CD4-positive, alpha-beta T cell treated with Interleukin-12 subunit alpha and Interleukin-12 subunit beta, for 1 hour (primary cell): Measurements from ENCODE around the gene SAMD8.
"Not testable (repeated sequence)": the region's sequence is repeated elsewhere in the genome, so short reads cannot be mapped to it uniquely, and the experiment has no call there.

Experiments
- DNase-seq: peaks from one replicate; pipeline ENCODE4 v3.0.0-alpha.2; 2020

Gene SAMD8

DNA sequence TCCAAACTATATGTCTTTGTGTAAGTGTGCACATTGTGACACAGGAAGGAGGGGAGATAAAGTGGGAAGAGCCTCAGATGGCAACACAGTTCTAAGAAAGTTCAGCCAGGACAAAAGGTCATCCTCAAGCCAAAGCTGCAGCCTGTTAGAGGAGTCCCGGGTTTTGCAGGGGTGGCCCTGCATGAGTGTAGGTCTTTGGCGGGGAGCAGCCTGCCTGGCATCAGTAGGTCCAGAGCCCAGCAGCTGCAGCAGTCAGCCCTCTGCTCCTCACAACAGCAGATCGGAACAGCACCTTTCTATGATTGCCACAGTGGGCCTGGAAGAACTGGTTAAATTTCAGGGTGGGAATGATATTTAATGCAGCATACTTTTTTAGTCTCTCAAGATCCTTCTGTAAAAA, 85.6 kb downstream of the SAMD8 start:
- DNase-seq, result no peak

DNA sequence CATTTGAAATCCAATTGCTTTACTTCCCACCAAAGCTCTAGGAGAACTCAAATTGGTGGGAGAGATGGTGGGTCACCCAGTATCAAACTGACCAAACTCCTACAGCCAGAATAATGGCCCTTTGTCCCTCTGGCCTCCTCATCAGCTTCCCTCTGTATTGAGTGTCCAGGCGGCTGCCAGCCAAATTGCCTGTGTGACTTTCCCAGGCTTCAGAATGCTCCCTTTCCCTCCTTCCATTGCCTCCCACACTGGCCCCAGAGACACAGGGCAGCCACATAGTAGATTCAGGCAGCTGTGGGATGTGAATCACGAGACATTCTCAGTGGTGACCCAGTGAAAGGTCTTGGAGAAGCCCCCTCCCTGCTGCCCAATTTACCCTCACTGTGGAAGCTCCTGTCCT, 86.5 kb downstream of the SAMD8 start:
- no peak for DNase-seq

DNA sequence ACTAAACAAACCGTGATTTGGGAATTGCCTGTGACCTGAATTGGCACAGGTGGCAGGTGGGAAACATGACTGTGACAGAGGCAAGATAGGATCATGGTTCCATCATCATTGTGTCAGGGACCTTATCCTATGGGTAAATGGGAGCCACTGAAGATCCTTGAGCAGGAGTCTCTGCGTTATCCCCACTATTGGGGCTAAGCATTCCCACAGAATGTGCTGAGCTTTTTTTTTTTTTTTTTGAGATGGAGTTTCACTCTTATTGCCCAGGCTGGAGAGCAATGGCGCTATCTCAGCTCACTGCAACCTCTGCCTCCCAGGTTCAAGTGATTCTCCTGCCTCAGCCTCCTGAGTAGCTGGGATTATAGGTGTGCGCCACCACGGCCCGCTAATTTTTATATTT, 88.5 kb downstream of the SAMD8 start:
- not testable (repeated sequence) for DNase-seq

DNA sequence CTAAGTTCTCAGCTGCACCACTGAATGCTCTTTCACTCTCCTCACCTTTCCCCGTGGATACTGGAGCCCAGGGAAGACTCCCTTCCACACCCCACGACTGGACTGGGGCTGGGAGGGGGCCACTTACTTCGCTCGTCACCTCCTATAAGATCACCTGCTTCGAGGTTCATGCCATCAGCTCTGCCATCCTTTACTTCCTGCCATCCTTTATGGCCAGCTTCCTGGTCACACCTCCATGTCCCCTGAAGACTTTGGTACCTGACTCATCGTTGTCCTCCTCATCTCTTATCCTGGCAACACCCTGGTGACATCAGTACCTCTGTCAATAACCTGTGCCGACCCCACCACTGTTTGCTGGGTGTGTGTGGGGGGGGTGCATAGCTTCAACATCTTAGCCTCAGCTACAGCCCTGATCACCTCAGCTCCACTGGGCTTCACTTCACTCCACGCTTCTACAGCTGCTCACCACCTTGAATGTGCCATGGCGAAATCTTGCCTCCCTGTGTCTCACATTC, 90.4 kb downstream of the SAMD8 start:
- DNase-seq, result no peak

DNA sequence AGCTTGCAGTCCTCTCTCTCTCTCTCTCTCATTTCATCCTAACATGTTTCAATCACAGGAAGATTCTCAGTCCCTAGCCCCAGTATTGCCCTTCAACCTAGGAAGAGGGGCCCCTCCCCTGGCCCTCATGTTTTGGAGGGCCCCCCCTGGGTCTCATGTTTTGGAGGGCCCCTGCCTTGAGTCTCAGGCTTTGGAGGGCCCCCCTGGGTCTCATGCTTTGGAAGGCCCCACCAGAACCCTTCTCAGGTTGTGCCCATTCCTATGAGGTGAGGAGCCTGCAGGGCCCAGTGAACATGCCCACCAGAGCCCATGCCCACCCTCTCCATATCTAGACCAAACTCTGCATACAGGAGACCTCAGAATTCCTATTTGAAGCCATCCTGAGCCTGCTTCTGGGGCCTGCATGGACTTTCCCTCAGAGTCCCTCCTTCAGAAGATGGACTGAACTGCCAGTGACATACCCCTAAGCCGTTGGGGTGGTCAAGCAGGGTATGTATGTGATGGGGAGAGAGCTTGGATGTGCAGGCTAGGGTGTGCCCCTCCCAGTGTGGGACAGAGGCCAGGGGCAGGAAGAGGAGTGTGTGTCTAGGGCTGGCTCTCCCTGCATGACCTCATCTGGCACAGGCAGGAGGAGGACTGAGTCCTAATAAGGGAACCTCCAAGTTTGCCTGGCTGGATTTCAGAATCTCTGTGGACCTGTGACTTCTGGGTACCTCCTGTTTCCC, 91.0 kb downstream of the SAMD8 start:
- DNase-seq, result no peak

DNA sequence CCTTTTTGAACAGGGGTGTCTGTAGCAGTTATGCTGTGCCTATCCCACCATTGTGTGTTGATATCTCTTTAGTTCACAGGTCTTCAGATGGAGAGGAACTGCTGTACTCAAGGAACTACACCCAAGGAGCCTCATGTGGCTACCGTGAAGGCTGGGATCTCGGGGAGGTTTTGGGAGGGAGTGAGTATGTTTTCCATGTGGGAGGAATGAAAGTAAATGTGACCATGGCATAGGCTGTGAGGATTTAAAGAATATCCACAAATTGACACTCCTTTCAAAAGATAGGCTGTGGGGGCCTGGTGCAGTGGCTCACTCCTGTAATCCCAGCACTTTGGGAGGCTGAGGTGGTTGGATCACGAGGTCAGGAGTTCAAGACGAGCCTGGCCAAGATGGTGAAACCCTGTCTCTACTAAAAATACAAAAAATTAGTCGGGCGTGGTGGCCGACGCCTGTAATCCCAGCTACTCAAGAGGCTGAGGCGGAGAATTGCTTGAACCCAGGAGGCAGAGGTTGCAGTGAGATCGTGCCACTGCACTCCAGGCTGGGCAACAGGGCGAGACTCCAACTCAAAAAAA, 91.7 kb downstream of the SAMD8 start:
- DNase-seq, result not testable (repeated sequence)

DNA sequence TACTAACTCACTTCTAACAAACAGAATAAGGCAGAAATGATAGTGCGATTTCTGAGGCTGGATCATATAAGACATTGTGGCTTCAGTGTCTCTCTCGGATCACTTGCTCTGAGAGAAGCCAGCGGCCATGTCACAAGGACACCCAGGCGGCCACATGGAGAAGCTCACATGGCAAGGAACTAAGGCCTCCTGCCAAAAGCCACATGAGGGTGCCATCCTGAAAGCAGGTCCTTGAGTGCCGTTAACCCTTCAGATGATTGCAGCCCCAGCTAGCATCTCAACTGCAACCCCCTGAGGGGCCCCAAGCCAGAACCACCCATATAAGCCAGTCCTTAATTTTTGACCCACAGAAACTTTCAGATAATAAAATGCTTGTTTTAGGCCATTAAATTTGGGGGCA, 92.3 kb downstream of the SAMD8 start:
- no peak for DNase-seq

DNA sequence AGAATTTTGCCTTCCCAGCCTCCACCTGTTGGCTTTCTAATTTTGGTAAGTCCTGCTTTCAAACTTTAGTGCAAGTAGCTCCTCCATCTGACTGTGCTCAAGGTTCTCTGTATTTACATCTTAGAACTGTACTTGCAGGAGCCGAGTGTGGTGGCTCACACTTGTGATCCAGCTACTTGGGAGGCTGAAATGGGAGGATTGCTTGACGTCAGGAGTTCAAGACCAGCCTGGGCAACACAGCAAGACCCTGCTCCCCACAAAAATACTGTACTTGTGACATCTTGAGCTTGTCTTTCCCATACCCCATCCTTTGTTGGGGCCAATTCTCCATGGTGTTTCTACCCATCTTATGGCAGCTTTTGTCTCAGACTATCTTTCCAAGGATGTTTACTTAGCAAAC, 94.5 kb downstream of the SAMD8 start:
- DNase-seq, result no peak

DNA sequence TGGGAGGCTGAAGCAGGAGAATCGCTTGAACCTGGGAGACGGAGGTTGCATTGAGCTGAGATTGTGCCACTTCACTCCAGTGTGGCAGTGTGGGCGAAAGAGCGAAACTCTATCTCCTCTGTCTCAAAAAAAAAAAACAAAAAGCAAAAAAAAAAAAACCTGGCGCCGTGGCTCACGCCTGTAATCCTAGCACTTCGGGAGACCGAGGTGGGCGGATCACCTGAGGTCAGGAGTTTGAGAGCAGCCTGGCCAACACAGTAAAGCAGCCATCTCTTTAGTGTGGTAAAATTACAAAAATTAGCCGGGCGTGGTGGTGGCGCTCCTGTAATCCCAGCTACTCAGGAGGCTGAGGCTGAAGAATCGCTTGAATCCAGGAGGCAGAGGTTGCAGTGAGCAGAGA, 95.2 kb downstream of the SAMD8 start:
- not testable (repeated sequence) for DNase-seq

DNA sequence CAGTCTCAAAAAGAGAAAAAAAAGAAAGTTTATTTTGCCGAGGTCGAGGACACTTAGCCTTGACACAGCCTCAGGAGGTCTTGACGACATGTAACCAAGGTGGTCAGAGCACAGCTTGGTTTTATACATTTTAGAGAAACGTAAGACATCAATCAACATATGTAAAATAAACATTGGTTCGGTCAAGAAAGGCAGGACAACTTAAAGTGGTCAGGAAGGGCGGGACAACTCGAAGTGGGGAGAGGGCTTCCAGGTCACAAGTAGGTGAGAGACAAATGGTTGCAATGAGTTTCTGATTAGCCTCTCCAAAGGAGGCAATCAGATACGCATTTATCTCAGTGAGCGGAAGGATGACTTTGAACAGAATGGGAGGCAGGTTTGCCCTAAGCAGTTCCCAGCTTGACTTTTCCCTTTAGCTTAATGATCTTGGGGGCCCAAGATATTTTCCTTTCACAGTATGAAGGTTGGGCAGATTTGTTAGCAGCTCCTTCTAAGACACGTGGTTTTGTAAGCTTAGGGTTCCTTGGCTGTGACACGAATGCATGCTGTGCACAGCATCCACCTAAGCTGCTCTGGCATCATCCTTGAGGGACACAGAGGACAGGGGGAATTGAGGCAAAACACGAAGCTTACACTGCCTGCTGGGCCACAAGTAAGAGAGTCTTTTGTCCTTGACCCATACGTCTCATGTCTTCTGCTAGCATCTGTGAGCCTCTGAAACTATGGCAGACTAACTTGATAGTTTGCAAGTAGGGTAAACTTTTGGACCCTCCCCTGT, 95.8 kb downstream of the SAMD8 start:
- no peak for DNase-seq

DNA sequence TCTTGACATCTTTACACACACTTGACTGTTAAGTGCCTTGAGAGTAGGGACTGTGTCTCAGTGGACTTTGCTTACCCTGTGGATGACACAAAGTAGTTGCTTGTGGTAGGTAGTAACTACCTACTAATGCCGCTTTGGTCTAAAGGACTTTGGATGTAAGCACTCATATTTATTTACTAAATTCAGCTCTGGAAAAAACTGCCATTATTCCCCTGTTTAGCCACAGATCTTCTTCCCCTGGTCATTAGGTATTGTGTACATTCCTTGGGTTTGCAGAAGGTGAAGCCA, 96.3 kb downstream of the SAMD8 start:
- no peak for DNase-seq

DNA sequence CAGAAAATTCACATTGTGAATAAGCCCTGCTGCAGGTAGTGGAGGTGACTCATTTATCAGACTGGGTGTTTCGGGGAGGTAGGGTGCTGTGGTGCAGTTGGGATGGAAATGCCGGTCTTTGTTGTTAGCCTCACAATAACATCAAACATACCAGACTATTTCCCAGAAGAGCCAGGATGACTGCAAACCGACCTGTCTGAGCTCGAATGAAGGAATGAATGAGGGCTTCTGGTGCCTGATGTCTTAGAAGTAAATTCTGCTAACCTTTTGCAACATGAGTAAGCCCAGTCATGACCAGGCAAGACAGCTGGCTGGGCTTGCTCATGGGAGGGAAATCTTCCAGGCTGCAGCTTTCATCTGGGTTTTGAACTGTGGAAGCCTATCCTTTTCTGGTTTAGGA, 96.7 kb downstream of the SAMD8 start:
- no peak for DNase-seq

DNA sequence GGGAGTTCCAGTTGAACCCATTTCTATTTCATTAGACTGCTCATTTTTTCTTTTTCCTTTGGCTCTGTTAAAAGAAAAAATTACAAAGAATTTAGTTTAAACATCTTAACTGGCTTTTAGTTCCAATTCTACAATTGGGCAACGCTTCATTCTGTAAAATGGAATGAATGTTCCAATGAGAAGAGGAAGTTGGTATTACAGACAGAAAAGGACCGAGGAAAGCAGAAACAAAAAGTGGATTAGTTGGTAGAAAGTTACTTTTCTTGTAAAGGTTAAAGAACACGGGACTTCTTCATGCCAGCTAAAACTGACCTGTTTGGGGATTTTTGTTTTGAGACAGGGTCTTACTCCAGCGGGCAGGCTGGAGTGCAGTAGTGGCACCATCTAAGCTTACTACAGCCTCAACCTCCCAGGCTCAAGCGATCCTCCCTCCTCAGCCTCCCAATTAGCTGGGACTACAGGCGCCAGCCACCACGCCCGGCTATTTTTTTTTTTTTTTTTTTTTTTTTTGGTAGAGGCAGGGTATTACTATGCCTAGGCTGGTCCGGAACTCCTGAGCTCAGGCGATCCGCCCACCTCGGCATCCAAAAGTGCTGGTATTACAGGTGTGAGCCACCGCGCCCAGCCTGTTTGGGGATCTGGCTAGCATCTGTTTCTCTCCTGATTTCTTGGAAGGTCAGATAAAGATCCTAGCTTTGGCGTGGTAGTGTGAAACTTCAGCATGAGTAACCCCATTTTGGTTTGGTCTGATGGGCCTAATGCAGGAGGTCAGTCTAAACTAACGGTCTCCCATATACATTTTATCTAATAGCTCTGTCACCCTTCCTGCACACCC, 97.8 kb downstream of the SAMD8 start:
- no peak for DNase-seq

DNA sequence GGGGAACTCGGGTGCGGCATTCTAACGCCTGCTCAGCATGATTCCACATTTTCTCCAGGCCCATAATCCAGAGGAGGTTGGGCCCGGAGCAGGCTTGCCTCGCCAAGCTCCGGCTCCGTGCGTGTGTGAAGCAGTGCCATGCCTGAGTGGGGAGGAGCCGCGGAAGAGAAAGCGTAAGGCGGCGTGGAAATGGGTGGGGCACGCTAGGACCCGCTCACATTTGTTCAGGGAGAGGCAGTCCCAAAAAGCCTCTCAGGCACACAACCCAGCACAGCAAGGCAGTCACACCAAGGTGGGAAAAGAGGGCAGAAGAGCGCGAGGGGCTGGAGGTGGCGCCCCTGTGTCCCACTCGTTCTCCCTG, 98.4 kb downstream of the SAMD8 start:
- peak; percentile 83 for DNase-seq

DNA sequence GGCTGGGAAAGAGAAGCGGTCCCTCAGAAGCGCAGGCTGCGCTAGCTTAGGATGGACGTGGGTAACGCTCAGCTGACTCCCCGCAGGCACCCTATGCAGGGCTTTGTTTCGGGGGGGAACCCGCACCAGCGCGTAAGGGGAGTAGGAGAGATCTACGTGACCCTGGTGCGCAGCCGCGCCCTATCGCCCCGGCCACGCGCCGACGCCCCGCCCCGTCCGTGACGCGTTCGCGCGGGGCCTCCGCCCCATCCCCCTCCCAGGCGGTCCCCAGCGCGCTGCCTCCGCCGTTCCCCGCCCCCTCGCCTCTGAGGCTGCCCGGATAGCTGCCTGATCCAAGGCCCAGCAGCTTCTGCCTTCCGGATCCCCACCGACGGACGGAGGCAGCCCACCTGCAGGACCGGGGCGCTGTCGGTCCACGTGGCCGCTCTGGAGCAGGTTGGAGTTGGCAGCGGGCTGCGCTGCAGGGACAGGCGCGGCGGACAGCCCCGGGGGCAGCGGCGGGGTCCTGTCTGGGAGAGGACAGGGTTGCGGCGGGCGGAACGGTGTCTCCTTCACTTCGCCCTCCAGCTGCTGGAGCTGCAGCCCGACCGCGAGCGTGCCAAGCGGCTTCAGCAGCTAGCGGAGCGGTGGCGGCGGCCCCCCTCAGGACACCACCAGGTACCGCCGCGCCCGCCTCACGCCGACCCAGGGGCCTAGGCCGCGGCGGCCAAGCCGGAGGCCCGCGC, 99.0 kb downstream of the SAMD8 start, which contains the start of gene VDAC2:
VDAC2 (plus strand) TSS at position 515 of the 725 bp plus-strand sequence. CDS start 363 bp downstream, outside the sequence.
- peak; percentile 97 for DNase-seq

DNA sequence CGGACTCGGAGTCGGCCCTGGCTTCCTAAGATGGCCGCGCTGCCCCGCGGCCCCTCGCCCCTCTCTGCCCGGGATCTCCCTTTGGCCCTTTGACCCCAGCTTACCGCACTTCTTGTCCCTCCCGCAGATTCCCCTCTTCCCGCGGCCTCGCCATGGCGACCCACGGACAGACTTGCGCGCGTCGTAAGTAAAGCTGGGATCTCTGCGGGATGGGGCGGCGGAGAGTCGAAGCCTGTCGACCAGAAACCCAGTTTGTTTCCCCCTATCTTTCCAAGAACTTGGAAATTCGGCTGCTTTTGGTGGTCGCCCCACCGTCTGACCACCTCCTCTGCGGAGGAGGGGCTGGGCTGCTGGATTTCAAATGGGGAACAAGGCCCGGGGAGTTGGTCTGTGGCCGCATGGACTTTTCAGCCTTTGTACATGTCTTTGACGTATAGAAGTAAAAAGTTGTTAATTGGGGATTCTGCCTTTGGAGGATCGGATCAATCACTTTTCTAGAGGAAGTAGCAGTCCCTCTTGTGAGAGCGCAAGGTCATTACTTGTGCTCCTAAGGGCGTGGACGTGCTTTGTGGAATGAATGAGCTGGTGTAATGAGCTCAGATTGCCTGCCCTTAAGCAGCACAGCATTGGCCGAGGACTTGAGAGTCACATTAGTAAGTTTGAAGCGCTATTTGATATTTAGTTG, 99.7 kb downstream of the SAMD8 start:
- peak; percentile 43 for DNase-seq

DNA sequence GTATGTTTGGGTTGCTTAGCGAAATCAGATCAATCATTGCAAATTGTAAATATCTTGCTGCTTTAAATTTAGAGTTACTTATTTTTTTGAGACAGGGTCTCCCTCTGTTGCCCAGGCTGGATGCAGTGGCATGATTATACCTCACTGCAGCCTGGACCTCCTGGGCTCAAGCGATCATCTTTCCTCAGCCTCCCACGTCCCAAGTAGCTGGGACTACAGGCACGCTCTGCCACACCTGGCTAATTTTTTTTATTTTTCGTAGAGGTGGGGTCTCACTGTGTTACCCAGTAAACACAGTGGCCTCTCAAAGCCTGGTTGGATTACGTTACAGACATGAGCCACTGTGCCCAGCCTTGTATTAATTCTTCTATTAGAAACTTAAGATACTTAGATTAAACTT, 100.9 kb downstream of the SAMD8 start:
- DNase-seq, result no peak

DNA sequence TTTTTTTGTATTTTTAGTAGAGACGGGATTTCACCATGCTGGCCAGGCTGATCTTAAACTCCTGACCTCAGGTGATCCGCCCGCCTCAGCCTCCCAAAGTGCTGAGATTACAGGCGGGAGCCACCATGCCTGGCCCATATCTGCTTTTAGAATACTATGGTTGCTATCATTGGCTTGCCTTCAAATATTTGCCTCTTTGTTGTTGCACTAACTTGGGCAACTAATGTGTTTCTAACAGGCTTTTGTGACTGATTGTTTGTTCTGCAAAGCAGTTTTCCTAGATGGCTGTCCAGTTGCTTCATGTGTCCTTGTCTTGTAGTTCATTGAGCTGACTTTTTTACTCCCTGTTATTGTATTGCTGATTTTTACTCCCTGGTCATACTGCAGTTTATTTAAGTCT, 108.8 kb downstream of the SAMD8 start:
- DNase-seq, result no peak

DNA sequence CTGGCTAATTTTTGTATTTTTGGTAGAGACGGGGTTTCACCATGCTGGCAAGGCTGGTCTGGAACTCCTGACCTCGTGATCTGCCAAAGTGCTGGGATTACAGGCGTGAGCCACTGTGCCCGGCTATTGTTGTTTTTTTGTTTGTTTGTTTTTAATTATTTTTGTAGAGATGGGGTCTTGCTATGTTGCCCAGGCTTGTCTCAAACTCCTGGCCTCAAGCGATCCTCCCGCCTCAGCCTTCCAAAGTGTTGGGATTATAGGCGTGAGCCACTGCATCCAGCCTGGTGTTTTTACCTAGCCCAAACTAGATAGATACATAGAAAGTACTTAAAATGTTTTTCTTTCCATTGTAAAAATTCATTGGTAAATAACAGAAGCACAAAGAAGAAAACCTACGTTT, 110.0 kb downstream of the SAMD8 start:
- not testable (repeated sequence) for DNase-seq

DNA sequence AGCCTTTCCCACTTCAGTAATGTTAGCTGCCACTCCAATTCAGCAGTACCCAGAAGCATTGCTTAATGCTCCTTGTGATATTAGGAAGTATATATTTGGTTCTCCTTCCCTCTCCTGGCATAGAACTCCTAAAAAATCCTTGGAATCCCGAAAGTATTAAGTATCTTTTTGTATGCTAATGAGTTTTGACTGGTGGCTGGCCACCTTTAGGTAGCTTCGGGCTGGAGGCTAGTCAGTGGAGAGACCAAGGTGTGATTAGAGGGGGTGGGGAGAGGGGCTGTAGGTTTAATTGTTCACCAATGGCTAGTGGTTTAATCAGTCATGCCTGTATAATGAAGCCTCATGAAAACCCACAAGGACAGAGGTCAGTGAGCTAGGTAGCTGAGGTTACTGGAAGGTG, 112.1 kb downstream of the SAMD8 start:
- DNase-seq, result no peak

DNA sequence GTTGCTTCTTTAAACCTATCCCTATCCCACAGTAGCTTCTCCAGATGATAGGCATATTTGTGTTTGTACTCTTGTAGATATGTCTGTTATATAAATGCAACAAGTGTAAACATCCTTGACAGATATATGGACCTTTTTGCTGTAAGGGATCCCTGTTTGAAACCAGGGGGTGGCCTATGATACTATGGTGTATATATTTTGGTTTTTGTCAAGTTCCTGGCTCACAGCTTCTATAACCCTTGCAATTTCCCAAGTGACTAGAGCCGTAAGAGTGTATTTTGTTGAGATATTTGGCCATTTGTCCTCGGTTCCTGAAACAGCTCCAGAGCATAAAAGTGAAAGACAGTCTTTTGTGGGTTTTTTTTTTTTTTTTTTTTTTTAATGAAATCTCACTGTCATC, 114.6 kb downstream of the SAMD8 start:
- no peak for DNase-seq

DNA sequence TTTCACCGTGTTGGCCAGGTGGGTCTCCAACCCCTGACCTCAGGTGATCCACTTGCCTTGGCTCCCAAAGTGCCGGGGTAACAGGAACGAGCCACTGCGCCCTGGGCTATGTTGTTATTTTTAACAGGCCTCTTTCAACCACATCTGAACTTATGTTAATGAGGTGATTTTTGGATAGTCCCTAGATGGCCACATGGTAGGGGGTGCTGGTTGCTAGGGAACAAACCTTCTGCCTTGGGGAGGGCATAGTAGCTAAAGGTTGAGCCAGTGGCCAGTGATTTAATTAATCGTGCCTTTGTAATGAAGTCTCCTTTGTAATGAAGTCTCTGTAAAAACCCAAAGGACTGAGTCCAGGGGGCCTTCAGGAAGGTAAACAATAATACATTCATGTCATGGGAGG, 115.2 kb downstream of the SAMD8 start:
- no peak for DNase-seq
